H7 (cell line): ENCODE data around the gene PCSK2. TPM values are rescaled to one million over a fixed set of nuclear protein-coding genes. Genes with fewer than 3 reads are reported as not detected.

Experiments
- DNase-seq: peaks from one replicate; pipeline ENCODE4 v3.0.0; 2012
- H3K27me3 ChIP-seq: 2 replicates; pipeline ENCODE4 v1.6.0; 2011; ENCODE audit warnings: mild to moderate bottlenecking, low read length; ENCODE audit not compliant: control insufficient read depth, insufficient read depth
- H3K36me3 ChIP-seq: replicated peaks from 2 replicates; pipeline ENCODE4 v1.5.1; 2011; ENCODE audit warnings: low read length; ENCODE audit not compliant: control insufficient read depth, insufficient read depth
- H3K4me3 ChIP-seq: 2 replicates; pipeline ENCODE4 v1.5.1; 2011; ENCODE audit warnings: low read depth, mild to moderate bottlenecking, control low read depth, low read length, moderate library complexity; ENCODE audit not compliant: insufficient read depth
- total RNA-seq: library from RNA; depleted of rRNA; stranded (reverse); fragments of >200 nt; shearing (Covaris generic); gene quantifications from 2 replicates; pipeline ENCODE4 v1.2.3, GENCODE V29; 2014

PCSK2 gene
- total RNA-seq, 1 experiment from 2014 or later: 0.10 TPM

DNA sequence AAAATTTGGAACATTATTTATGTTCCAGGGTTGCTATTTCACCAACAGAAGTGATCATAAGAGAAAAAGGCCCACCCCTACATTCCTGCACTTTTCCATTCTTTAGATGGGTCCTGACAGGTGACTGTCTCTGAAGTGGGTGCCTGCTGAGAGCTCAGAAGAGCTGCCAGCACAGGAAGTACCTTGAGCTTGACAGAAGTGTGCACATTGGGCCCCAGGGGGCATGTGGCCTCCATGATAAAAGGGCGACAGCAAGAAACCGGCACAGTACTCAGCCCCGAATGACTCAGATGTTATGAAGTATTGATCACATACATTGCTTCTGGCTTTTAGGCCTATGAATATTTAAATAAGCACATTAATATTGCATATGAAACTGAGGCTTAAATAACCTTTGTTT, 150.4 kb downstream of the PCSK2 start:
- H3K36me3 ChIP-seq: no peaks in the 10 kb centered on the region
- no peak overlapping the region for H3K4me3 ChIP-seq
- no peaks in the 10 kb centered on the region for H3K27me3 ChIP-seq
- no peak for DNase-seq

DNA sequence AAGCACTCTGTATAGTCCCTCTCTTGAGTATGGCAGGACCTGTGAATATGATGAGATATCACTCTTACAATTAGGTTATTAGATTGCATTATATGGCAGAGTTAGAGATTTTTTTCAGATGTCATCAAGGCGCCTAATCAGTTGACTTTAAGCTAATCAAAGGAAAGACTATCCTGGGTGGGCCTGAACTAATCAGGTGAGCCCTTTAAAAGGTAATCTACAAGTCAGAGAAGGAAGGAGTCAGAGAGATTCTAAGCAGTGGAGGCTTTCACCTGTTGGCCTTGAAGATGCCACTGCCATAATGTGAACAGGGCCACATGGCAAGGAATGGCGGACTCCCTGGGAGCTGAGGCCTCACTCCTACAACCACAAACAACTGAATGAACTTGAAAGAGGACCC, 152.8 kb downstream of the PCSK2 start:
- no peak for DNase-seq
- H3K27me3 ChIP-seq: no peaks in the 10 kb centered on the region
- H3K4me3 ChIP-seq: no peak overlapping the region
- no peaks in the 10 kb centered on the region for H3K36me3 ChIP-seq

DNA sequence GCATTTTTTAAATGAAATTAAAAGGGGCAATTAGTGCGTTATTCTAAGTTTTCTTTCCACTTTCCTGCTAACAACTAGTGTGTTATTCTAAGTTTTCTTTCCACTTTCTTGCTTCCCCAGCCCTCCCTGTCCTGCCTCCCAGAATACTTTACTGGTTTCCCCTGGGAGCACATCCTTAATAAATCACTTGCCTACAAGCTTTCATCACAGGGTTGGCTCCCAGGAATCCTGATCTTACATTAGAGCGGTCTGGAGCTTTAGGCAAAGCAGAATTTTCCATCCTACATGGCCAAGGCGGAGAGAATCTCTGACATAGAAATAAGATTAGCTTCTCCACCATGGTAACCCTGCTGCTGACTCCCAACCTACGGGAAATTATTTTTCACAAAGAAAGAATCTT, 154.0 kb downstream of the PCSK2 start:
- H3K27me3 ChIP-seq: no peaks in the 10 kb centered on the region
- no peak overlapping the region for H3K4me3 ChIP-seq
- no peaks in the 10 kb centered on the region for H3K36me3 ChIP-seq
- no peak for DNase-seq

DNA sequence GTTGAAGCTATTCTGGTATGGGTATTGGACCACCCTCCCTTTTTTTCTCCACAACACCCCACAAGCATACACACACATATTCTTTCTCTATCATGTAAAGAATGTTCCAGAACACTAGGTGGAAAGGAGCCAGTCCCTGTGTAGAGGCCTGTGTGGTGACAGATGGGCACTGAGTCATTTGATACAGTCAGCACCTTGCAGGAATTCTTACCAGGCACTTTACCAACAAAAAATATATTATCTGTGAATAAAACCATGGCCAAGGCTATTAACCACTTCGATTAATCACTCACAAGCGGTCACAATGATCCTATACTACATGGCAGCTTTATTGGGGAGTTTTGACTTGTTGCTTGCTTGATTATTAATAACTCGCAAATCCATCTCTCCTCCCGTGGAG, 154.9 kb downstream of the PCSK2 start:
- H3K27me3 ChIP-seq: no peaks in the 10 kb centered on the region
- H3K4me3 ChIP-seq: no peak overlapping the region
- DNase-seq: no peak
- H3K36me3 ChIP-seq: no peaks in the 10 kb centered on the region

DNA sequence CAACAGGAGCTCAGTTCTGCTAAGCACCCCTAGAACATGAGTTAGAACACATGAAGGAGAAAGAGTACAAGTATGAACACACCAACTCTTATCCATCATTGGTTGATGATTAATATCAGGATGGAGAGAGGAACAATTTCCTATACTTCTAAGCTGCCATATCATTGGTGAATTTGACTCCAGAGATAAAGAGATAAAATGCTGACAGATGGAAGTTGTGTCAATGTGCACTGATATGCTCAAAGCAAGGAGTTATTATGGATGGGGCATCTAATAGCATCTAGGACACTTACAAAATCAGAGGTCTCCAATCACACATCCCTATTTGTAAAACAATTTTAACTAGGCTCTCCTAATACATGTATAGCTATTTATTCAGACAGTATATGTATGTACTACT, 159.0 kb downstream of the PCSK2 start:
- Histone ChIP-seq H3K27me3 (no peaks in the 10 kb centered on the region), H3K4me3 (no peak overlapping the region), H3K36me3 (no peaks in the 10 kb centered on the region)
- no peak for DNase-seq

DNA sequence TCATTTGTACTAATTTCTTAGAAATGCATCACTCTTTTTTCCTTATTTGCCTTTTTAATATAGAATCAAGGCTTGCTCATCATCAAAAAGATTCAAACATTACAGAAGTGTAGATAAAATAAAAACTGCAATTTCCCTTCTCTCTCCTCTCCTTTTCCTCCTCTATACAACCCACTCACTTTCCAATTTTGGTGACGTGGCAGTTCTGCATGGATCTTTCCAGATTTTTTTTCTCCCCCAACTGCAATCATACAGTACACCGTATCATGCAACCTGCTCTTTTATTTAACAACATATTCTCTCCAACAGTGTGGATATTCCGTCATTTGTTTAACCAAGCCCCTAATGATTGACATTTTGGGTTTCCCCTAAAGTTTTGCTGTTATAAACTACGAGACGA, 163.8 kb downstream of the PCSK2 start:
- H3K36me3 ChIP-seq: no peaks in the 10 kb centered on the region
- no peak for DNase-seq
- no peak overlapping the region for H3K4me3 ChIP-seq
- no peaks in the 10 kb centered on the region for H3K27me3 ChIP-seq

DNA sequence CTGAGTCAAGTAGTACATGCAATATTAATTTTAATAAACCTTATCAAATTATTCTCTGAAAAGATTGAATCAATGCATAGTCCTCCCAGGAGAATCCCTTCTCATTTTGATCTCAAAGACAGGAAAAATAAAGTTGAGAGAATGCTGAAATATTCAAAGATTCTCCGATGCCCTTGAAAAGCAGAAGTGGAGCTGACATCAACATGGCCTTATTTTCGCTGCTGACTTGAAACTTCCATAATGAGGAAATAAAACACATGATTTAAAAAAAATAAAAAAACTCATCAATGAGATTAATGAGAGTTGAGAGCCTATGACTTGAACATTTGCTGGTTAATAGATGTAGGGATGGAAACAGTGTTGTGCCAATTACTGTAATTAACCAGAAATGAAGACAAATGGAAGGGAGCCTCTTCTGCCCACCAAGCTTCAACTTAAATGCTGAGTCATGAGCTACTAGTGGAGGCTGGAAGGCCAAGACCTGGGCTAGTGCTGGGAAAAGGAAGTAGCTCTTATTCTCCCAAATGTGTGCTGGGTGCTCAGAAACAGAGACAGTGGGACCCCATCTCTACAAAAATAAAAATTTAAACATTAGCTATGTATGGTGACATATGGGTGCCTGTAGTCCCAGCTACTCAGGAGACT, 164.4 kb downstream of the PCSK2 start:
- no peak for DNase-seq
- Histone ChIP-seq H3K36me3 (no peaks in the 10 kb centered on the region), H3K27me3 (no peaks in the 10 kb centered on the region), H3K4me3 (no peak overlapping the region)

DNA sequence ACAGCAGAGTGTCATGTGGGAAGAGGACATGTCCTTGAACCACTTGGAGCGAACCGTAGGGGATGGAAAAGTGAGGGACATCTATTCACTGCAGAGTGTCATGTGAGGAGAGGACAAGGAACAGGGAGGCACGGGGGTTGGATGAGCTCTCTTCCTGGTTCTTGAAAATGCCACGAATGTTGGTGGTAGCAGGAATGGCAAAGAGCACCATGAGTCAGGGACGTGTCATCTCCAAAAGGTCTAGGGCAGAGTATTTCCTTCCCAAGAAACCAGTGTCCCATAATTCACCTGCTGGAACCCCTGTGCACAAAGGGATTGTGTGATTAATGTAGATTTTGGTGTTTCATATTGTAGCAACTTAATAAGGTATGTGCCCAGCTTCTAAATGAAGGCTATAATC, 167.6 kb downstream of the PCSK2 start:
- DNase-seq: no peak
- H3K36me3 ChIP-seq: no peaks in the 10 kb centered on the region
- no peak overlapping the region for H3K4me3 ChIP-seq
- no peaks in the 10 kb centered on the region for H3K27me3 ChIP-seq

DNA sequence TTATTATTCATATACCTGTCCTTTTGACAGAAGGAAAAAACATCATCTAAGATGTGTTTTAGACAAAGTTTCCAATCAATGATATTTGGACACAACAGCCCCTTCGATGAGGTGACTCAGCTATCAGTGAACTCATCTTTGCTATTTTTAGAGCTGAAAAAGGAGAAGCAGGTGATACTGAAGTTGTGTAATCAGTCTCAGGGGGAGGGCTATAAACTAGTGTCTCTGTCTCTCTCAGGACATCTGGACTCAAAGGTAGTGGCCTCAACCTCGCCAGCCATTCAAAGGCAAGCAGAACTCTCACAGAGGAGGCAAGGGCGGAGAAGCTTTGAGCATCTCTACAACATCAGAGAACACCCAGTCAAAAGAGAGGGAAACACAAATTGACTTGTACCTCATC, 168.9 kb downstream of the PCSK2 start:
- DNase-seq: no peak
- Histone ChIP-seq H3K36me3 (no peaks in the 10 kb centered on the region), H3K27me3 (no peaks in the 10 kb centered on the region), H3K4me3 (no peak overlapping the region)

DNA sequence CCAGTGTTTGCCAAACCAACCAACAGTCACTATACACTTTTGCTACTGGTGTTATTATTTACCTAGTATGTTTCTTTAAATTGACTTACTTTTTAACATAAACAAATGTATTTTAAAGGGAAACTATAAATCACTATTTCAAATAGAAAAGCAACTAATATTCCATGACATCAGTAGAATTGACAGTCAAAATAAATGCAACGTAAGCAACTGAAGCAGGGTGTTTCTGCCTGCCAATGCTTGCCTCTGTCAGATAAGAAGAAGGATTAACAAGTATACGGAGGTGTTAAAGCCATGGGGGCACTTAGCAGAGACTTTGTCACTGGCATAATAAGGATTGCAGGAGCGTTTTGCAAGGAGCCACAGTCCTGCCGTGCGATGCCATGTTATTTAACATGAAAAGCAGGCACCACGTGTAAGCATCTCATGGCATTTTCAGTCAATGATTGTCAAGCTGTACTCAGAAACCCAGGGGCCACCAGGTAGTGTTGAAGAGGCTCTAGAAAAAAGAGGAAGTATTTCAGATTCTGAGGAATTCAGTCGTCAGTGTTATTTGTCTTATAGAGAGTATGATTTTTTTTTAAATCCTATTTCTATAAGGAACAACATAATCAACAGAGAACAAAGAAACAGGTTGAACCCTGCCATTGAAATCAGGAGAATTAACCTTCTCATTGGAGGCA, 172.6 kb downstream of the PCSK2 start:
- Histone ChIP-seq H3K4me3 (no peak overlapping the region), H3K36me3 (no peaks in the 10 kb centered on the region), H3K27me3 (no peaks in the 10 kb centered on the region)
- no peak for DNase-seq

DNA sequence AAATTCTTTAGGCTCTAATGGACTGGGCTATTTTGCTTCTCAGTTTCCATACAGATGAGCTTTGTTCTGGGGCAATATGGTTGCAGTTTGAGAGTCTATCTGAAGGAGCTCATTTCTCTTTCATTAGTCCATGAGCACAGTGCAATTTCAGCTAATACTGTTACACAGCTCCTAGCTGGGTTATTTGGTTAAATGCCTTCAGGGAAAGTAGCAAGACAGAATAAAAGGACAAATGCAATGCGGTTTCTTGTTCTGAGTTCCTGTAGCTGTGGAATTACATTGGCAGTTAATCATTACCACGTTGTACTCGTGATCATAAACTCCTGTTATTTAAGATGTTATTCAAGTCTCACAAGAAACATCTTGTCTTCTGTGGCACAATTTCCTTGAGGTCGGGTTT, 176.6 kb downstream of the PCSK2 start:
- Histone ChIP-seq H3K4me3 (no peak overlapping the region), H3K36me3 (no peaks in the 10 kb centered on the region), H3K27me3 (no peaks in the 10 kb centered on the region)
- no peak for DNase-seq

DNA sequence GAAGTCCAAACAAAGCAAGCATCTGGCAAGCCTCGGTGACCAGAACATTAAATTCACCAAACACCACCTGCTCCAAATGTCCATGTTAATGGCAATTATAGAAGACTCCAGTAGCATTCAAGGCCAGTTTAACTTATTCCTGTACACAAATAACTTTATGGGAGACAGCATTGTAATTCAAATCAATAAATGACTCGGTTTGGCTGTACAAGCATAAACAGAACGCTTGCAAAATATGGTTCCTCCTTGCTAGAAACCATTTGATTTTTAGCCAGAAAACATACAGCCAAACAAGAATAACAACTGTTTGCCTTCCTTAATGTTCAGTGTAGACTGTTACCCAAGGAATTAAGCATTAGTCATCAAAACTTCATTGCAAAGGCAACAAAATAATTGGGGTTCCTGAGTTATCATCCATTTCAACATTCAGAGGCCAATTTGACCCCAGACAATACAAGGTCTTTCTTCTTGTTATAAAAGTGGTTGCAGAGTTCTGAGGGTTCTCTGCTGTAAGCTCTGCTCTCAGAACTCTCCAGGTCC, 179.3 kb downstream of the PCSK2 start:
- no peak for DNase-seq
- H3K27me3 ChIP-seq: no peaks in the 10 kb centered on the region
- H3K4me3 ChIP-seq: no peak overlapping the region
- H3K36me3 ChIP-seq: no peaks in the 10 kb centered on the region

DNA sequence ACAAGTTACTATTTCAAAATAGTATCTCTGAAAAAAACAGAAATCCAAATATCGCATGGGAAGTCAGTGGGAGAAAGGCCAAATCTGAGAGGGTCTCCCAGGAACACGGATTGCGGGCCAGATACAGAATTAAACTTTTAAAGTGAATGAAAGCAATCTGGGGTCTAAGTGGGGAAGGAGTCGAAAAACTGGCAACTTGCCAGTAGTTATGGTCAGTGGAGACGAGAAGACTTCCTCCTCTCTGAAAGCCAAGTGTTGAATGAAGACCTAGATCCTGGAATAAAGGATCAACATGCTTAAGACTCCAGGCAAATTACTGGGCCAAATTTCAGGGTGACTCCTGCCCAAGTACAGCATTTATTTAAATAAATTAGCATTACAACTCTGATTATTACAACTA, 180.7 kb downstream of the PCSK2 start:
- no peak for DNase-seq
- Histone ChIP-seq H3K27me3 (no peaks in the 10 kb centered on the region), H3K36me3 (no peaks in the 10 kb centered on the region), H3K4me3 (no peak overlapping the region)

DNA sequence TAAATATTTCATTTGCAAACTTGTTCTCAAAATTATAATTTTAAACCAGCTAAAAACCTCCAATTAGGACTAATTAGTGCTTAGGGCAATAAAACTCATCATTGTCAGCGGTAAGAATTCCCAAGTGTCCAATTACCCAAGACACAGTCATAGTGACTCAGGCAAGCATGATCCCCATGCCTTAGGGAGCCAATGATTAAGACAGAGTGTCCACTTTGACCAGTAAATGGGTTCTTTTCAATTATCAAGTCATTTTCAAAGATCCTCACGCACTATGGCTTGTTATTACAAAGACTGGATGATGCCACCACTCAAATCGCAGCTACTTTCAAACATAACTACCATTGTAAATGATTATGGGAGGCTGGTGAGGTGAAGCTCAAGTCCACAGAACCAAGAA, 190.4 kb downstream of the PCSK2 start:
- Histone ChIP-seq H3K4me3 (no peak overlapping the region), H3K36me3 (no peaks in the 10 kb centered on the region), H3K27me3 (no peaks in the 10 kb centered on the region)
- DNase-seq: no peak

DNA sequence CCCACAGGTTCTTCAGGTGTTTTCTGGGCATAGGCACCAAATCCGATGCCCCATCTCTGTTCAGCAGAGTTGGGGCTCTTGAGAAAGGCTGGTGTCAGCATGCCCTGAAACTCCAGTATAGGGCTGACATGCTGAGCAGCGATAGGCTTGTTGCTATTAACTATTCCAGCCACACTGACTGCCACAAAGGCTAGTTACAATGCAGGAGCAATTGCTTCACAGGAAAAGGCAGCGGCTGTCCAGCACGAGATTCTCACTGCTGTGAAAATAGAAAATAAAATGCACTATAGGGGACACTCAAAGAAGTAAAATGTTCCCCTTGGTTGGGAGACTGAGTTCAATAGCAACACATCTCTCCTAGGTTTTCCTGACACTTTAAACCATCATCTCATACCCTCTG, 191.9 kb downstream of the PCSK2 start:
- Histone ChIP-seq H3K27me3 (no peaks in the 10 kb centered on the region), H3K36me3 (no peaks in the 10 kb centered on the region), H3K4me3 (no peak overlapping the region)
- no peak for DNase-seq
